H1 (cell line): Measurements from ENCODE around the gene PNRC1.

Experiments
- CHD2 ChIP-seq: IDR thresholded peaks from 2 replicates; pipeline ENCODE4 v1.6.1; 2012; ENCODE audit warnings: low read length, improper control_type of control experiment
- CREB1 ChIP-seq: IDR thresholded peaks from 2 replicates; pipeline ENCODE4 v1.6.1; 2012; ENCODE audit warnings: inconsistent platforms
- GABPA ChIP-seq: IDR thresholded peaks from 2 replicates; pipeline ENCODE4 v1.6.1; 2011; ENCODE audit warnings: mild to moderate bottlenecking, low read length, moderate library complexity, borderline replicate concordance; ENCODE audit not compliant: insufficient read depth
- JUN ChIP-seq: IDR thresholded peaks from 2 replicates; pipeline ENCODE4 v1.6.1; 2011; ENCODE audit warnings: low read depth, mild to moderate bottlenecking, improper control_type of control experiment, low read length
- POLR2A ChIP-seq, 2 experiments: IDR thresholded peaks; 1 replicate in 1 of 2; 2 replicates in 1 of 2; pipeline ENCODE4 v1.6.1; 2011; ENCODE audit warnings: low read depth in 2 of 2, low read length in 2 of 2, mild to moderate bottlenecking in 2 of 2; ENCODE audit errors: control extremely low read depth in 1 of 2
- RFX5 ChIP-seq: IDR thresholded peaks from 2 replicates; pipeline ENCODE4 v1.6.1; 2011; ENCODE audit warnings: low read depth, low read length, improper control_type of control experiment, borderline replicate concordance
- ZNF274 ChIP-seq: IDR thresholded peaks from 2 replicates; pipeline ENCODE4 v1.7.0; 2012; ENCODE audit warnings: low read length, borderline replicate concordance; ENCODE audit errors: extremely low read depth
- TF ChIP-seq, protein P1 (sequence below), 3 experiments: IDR thresholded peaks; 1 replicate in 2 of 3; 2 replicates in 1 of 3; pipeline versions ENCODE4 v1.5.1 to v1.6.1; 2011; ENCODE audit warnings: low read length in 3 of 3, mild to moderate bottlenecking in 3 of 3, inconsistent platforms in 2 of 3, low read depth in 1 of 3, moderate library complexity in 1 of 3; ENCODE audit not compliant: insufficient read depth in 1 of 3; ENCODE audit errors: control extremely low read depth in 1 of 3

GRCh38 chr6:89051676-89052075, 28.9 kb upstream of the PNRC1 start:
- no peak for TF ChIP-seq POLR2A (IDR thresholded peaks at IDR 0.05; ENCODE audit: control extremely low read depth in 1 of 2, low read depth in 2 of 2, low read length in 2 of 2)
- TF ChIP-seq CHD2: no peak
- TF ChIP-seq, protein P1, sequence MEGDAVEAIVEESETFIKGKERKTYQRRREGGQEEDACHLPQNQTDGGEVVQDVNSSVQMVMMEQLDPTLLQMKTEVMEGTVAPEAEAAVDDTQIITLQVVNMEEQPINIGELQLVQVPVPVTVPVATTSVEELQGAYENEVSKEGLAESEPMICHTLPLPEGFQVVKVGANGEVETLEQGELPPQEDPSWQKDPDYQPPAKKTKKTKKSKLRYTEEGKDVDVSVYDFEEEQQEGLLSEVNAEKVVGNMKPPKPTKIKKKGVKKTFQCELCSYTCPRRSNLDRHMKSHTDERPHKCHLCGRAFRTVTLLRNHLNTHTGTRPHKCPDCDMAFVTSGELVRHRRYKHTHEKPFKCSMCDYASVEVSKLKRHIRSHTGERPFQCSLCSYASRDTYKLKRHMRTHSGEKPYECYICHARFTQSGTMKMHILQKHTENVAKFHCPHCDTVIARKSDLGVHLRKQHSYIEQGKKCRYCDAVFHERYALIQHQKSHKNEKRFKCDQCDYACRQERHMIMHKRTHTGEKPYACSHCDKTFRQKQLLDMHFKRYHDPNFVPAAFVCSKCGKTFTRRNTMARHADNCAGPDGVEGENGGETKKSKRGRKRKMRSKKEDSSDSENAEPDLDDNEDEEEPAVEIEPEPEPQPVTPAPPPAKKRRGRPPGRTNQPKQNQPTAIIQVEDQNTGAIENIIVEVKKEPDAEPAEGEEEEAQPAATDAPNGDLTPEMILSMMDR (IDR thresholded peaks at IDR 0.05; ENCODE audit: control extremely low read depth in 1 of 3, insufficient read depth in 1 of 3, low read depth in 1 of 3, low read length in 3 of 3): no peak
- TF ChIP-seq JUN: no peak
- no peak for TF ChIP-seq GABPA
- TF ChIP-seq ZNF274: no peak
- no peak for TF ChIP-seq RFX5
- no peak for TF ChIP-seq CREB1
